Activated CD8-positive, alpha-beta memory T cell treated with anti-CD3 and anti-CD28 coated beads for 48 hours (primary cell): ENCODE data around the gene LSP1.
"Not testable (repeated sequence)": the region's sequence is repeated elsewhere in the genome, so short reads cannot be mapped to it uniquely, and the experiment has no call there.

Source experiments
- DNase-seq, 3 experiments: peaks; one replicate each; pipeline ENCODE4 v3.0.0-alpha.2; 2020; ENCODE audit warnings: low read depth in 2 of 3, low spot score in 2 of 3

The LSP1 gene

DNA sequence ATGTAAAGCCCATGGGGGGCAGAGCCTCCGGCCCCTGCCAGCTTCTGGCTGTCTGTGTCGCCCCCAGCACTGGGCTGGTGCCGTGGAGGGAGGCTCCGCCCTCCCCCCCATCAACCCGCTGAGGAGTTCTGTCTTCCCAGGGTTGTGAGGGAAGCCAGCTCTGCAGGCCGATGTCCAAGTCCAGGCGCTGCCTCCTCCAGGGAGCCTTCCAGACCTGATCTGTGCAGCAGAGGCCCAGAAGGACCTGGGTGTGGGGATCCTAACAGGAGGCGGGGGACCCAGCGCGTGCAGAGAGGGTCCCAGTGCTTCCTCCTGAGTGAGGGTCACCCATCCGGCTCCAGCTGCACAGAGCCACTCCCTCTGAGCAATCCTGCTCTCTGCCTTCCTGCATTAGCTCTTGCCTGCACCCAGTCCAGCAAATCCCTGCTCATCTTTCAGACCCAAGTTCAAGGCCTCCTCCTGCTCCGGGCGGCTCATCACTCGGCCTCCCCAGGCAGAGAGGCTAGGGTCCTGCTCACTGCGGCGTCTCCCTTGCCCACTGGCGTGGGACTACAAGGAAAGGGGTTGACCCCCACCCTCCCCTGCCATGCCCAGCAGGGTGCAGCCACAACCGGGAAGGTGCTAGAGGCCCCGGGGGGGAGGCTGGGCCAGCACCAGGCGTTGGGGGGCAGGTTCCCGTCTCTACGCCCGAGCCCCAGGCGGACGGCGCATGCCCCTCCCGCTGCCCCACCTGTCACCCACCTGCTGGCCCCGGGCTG, 22.4 kb downstream of the LSP1 start:
- DNase-seq = no peak

DNA sequence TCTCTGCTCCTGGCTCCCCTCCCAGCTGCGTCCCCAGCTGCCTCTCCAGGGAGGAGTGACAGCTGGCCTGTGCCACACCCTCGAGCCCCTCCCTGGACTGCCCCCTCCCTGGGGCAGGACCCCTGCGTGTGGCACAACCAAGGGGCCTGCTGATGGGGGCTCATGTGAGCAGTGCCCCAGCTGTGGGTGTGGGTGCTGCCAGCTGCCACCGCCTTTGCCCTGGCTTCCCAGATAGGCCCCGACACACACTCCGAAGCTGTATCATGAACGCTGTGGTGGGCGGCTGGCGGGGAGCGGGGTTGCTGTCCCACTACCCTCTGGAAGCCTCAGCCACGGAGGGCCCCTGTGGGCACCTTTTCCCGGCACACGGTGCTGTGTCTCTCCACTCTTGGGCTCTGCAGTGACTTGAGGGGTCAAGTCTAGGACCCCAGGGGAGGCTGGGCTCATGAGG, 23.0 kb downstream of the LSP1 start:
- not testable (repeated sequence) for DNase-seq

DNA sequence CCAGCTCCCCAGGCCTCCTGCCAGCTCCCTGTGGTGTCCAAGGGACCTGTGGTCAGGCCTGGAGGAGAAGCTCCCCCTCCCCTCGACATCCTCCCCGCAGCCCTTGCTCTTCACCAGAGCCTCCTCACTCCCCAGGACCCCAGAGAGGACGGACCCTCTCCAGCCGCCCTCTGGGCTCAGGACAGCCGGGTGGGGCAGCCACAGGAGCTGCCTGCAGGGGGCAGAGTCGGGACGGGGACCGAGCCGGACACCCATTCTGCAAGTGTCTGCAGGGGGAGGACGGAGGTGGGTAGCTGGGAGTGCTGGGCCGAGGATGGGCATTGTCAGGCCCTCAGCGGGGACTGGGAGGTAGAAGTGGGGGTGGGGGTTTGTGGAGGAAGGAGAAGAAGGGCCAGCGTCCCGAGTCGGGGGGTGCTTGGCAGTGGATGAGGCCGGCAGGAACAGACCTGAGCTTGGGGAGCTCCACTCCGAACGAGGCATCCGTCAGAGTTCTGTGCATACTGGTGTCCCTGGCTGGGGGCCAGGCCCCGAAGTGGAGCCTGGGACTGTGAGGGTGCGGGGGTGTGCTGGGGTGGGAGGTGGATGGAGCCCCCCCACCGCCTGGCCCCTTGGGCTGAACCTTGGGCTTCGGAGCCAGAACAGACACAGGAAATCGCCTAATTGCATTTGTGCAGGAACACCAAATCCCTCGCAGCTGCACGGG, 23.6 kb downstream of the LSP1 start:
- DNase-seq = peak in 1 of 3 experiments; percentile 8

DNA sequence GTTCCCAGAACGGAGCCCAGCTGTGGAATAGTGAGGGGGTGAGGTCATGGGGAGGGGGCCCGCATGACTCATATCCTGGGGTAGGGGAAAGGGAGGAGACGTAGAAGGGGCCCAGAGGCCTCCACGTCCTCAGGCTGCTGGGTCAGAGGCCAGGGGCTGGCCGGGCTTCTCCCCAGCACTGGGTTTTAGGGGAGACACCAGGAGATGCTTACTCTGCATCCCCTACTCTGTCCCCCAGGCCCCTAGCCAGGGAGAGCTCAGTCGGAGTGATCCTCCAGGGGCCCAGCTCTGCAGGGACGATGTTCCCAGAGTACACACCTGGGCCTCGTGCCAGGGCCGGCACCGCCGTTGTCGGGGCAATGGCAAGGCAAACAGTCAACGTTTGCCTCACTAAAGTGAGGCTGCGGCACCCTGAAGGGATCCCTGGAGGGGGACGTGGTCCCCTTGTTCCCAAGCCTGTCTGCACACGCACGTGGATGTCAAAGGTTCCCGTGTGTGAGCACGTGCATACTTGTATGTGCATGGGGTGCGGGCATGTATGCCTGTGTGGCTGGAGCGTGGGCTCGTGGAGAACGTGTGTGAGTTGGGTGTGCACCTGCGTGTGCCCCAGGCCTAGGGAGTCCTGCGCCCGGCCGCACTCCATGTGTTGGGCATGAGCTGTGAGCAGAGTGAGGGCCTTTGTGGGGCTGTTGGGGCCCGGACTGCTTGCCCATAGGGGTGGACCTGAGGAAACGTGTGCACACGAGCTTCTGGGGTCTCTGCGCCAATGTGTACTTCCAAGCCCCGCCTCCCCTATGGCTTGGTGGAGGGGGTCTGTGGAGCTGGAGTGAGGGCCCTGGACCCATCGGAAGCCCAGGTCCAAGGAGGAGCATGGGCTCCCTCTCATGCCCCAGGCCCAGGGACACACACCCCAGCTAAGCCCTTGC, 24.6 kb downstream of the LSP1 start:
- no peak for DNase-seq

DNA sequence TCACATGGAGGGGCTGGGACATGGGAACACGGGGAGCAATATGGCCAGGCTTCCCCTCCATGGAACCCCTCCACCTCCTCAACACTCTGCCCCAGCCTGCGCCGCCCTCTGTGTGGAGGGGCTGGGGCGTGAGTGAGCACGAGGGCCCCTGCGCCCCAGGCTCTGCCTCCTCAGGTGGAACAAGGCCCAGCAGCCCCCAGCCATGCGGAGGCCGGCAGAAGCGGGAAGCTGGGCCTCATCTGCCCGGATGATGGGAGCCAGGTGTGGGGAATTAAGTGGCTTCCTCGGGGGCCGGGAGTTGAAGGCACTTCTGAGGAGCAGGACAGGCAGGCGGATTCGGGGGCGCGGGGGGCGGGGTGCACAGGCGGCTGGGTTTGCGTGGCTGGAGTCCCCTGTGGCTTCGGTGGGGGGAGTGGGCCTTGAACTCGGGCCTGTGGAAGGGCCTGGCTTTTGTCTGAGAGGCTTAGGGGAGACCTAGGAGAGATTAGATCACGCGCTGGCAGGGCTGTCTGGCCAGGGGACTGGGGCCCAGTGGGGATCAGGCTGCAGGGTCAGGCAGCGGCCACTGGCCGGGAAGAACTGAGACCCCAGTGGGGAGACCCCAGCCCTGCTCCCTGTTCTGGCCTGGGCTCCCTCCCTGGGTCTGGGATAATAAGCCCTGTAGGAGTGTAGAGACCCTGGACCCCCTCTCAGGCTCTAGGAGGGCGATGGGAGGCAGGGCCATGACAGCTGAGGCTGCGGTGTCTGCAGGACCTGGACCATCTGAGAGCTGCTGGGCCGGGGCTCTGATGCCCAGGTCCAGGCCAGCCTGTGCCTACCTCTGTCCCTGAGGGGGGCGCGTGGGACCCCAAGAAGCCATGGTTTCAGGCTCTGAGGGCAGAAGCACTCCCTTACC, 25.5 kb downstream of the LSP1 start:
- DNase-seq = no peak

DNA sequence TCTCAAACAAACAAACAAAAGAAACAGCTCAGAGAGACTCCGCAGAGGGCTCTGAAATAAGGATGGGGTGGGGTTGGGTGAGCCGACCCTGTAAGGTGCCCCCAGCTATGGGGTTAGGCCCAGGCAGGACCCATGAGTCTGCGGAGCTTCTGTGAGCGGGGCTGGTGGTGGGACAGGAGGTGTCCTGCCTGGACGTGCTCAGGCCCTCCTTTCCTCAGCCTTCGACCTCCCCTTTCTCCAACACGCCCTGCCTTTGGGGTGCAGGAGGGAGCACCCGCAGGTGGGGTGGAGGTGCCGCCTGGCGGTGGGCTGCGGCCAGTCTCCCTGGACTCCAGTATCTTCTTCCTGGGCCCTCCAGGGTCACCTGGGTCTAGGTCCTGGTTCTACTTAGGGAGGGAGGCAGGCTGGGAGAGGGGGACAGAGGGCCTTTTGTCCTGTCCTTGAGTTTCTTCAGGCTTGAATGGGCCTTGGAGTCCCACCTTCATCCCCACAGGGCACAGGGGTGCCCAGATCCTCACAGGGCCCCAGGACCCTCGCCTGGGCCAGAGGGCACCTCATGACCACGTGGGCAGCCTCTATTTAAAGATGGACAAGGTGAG, 26.6 kb downstream of the LSP1 start:
- peak in 1 of 3 experiments; percentile 1 for DNase-seq

DNA sequence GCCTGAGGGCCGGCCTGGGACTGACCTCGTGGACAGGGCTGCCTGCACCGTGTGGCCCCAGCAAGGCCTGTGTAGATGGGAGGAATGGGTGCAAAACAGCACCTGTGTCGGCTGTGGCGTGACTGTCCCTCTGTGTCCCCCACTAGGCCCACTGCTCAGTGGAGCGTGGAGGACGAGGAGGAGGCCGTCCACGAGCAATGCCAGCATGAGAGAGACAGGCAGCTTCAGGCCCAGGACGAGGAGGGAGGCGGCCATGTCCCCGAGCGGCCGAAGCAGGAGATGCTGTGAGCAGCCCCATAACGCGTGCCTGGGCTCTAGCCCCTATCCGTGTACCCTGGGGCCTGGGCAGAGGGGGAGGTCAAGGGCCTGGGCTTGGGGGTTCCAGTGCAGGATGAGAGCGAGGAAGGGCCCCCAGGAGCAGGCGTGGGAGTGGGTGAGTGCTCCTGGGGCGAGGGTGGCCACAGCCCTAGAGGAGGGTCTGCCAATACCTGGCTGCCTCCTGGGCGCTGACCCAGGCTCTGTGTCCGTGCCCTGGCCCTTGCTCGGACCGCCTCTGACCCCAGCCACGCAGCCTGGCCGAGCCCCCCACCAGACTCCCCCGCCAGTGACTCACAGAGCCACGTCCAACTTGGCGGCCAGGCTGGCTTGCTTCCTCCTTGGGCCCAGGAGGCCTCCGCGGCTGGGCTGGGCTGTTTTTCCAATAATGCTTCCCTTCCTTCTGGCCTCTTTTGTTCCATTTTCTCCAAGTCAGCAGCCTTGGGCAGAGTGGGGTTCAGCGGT, 27.2 kb downstream of the LSP1 start:
- no peak for DNase-seq

DNA sequence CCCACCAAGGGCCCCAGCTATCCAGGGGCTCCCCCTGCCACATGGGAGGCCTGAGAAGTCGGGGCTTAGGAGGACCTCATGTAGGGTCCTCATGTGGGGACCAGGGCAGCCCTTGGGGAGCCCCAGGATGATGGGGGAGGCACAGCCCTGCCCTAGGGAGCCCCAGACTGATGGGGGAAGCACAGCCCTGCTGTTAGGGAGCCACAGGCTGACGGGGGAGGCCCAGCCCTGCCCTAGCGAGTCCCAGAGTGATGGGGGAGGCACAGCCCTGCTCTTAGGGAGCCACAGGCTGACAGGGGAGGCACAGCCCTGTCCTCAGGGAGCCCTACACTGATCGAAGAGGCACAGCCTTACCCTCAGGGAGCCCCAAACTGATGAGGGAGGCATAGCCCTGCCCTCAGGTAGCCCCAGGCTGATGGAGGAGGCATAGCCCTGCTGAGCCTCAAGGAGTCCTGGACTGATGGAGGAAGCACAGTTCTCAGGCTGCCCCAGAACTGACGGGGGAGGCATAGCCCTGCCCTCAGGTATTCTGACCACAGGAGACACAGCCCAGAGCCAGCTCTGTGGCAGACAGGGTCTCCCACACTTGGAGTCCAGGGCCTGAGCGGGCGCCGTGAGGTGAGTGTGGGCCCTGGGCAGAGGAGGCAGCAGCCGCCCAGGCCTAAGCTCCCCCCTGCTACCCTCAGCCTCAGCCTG, 28.0 kb downstream of the LSP1 start:
- no peak for DNase-seq

DNA sequence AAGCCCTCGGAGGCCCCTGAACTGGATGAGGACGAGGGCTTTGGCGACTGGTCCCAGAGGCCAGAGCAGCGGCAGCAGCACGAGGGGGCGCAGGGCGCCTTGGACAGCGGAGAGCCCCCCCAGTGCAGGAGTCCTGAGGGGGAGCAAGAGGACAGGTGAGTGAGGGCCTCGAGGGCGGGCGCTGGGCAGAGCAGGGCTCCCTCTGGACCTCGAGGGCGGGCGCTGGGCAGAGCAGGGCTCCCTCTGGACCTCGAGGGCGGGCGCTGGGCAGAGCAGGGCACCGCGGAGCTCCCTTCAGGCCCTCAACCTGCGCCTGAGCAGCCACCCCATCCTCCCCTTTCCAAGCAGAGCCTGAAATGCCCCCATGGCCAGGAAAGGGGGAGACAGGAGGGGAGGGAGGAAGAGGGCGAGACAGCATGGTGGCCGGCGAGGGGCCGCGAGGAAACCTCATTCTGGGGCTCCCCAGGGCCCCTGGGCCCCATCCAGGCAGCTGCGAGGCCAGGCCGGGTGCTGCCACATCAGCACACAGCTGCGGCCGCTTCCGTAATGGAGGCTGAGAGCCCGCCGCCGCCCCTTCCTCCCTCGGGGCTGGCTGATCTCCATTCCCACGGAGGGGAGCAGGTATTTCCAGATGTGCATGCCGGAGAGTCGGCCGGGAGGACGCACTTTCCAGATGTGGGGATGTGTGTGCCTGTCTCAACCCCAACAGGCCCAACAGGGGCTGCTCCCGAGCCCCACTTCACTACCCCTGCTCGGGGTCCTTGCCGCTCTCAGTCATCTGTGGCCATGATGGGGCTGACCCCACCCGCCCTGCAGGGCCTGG, 28.8 kb downstream of the LSP1 start:
- peak in 1 of 3 experiments; percentile 3 for DNase-seq

DNA sequence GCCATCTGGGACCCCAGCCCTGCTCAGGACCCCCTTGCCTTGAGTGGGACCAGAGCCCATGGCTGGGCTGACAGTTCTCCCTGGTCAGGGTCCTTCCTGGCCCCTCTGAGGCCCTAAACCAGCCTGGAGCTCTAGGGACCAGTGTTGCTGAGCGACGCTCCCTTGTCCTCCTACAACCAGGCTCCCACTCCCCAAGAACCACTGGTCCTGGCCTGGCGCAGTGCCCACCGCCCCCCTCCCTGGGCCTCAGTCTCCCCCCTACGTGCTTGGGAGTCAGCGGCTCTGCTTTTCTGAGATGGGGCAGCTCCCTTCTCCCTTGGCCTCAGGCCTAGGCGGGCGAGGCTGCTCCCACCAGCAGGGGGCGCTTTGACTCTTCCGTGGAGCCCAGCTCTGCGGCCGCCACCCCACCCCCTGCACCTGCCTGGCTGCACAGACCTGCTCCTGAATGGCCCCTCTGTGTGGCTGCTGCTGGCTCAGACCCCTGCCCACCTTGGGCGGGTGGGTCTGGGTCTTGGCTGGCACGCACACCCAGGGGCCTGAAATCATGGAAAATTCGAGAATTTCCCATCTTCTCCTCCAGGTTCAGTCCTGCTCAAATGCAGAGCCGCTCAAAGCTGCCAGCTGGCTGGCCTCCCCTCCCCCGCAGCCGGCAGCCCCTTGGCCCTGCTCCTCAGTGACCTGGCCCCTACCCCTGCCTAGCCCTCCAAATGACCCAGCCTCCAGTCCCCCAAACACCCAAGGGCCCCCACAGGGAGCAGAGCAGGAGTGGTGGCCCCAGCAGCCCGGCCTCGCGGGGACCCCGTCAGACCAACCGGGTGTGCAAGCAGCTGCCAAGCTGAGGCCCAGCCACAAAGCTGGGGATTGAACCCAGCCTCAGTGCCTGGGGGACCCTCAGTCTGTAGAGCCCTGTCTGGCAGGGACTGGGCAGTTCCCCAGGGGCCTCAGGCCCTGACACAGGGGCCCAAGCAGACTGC, 29.7 kb downstream of the LSP1 start:
- DNase-seq = peak; percentile 47 to 79 (median 79)

DNA sequence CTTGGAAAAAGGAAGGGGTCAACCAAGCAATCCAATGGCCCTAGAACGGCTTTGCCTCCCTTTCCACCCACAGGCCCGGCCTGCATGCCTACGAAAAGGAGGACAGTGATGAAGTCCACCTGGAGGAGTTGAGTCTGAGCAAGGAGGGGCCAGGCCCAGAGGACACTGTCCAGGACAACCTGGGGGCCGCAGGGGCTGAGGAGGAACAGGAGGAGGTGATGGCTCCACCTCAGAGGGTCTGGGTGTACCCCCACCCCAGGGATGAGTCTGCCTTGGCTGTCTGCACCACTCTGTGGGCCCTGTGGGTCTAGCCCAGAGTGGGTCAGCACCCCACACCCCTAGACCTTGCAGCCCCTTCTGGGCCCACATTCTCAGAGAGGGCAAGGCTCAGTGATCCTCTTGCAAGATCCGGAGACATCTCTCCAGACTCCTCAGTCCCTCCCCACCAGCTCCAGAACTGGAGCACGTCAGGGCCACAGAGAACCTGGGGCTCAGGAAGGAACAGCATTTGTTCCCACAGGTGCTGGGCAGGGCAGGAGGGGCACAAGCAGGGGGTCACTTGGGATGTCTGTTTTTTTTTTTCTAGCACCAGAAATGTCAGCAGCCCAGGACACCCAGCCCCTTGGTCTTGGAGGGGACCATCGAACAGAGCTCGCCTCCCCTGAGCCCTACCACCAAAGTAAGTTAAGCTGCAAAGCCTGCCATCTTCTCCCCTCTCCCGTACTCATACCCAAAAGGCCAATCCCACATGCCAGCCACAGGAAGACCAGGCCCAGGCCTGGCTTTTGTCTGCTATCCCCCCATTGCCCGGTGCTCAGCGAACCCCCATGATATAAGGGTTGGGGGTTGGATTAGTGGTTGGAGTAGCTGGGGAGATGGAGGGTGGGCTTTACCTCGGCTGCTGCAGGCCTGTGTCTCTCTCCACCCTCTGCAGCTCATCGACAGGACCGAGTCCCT, 30.7 kb downstream of the LSP1 start:
- no peak for DNase-seq

DNA sequence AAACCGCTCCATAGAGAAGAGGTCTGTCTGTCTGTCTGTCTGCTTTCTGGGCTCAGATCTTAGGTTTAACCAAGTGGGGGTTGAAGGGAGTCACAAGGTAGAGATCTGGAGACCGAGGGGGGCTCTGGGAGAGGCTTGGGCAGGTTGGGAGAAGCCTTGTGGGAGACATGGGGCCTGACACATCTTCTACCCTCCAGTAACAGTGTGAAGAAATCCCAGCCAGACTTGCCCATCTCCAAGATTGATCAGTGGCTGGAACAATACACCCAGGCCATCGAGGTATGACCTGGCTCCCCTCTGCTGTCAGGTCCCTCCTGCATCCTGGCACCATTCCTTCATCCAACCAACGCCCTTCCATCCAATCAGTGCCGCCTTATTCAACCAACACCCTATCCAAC, 31.4 kb downstream of the LSP1 start:
- DNase-seq = no peak

DNA sequence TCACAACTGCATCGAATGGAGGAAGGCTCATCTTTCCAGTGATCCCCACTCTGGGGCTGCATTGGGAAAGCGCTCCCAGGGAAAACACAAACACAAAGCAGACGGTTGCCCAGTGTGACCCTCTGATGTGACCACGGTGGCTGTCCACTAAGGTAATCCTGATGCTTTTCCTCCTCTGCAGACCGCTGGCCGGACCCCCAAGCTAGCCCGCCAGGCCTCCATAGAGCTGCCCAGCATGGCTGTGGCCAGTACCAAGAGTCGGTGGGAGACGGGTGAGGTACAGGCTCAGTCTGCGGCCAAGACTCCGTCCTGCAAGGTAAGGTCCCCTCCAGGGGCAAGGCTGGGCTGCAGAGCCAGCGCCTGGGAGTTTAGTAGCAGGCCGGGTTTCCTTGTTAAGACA, 33.7 kb downstream of the LSP1 start:
- not testable (repeated sequence) for DNase-seq

DNA sequence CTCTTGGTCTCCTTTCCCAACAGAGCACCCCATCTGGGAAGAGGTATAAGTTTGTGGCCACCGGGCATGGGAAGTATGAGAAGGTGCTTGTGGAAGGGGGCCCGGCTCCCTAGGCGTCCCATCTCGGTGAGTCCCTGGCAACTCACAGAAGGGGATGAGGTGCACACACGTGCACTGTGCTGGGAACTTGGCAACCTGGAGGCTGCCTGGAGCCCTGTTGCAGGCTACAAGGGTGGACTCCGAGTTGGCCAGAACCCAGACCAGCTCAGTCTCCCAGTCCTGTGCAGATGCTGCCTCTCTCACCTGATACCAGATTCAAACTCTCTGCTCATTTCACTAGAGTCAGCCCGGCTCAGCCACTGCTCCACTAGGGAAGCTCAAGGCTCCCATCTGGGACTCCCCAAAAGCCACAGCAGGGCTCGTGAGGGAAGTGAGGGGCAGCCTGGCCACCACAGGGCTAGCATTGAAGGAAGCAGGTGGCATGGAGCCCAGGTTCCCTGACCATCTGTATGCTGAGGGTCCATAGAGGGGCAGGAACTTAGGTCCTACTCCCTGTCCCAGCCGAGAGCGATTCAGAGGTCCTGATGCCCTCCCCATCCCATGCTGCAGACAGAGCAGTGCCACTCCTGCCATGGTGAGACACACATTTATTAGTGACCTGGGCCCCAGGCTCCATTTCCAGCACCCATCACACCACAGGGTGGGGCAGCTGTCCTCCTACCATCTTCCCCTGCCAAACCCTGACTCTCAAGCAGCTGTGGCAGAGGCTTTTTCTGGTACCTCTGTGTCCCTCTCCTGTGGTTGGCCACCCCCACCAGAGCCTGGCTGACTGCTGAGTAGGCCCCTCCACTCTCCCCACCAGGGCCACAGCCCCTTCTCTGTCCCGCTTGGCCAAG, 34.8 kb downstream of the LSP1 start:
- peak in 1 of 3 experiments; percentile 6 for DNase-seq
